HEK293 (cell line): Measurements from ENCODE around the gene MARVELD1.
A peak's percentile ranks its signal among the peaks of the same experiment; 100 is the strongest.

Experiments
- HOXA7 ChIP-seq: sonication (generic); formaldehyde crosslinking; IDR thresholded peaks from 2 replicates; pipeline ENCODE4 v1.8.1; 2022; ENCODE audit warnings: missing genetic modification reagents, borderline replicate concordance
- INSM2 ChIP-seq: fragments of 450-650 bp; formaldehyde crosslinking; IDR thresholded peaks from 2 replicates; pipeline ENCODE4 v1.5.1; 2016; ENCODE audit warnings: missing biosample characterization, missing genetic modification characterization
- PRDM10 ChIP-seq: fragments of 450-650 bp; formaldehyde crosslinking; IDR thresholded peaks from 2 replicates; pipeline ENCODE4 v1.5.1; 2016; ENCODE audit warnings: missing biosample characterization, missing genetic modification characterization
- SCRT1 ChIP-seq: fragments of 450-650 bp; formaldehyde crosslinking; IDR thresholded peaks from 2 replicates; pipeline ENCODE4 v1.5.1; 2016; ENCODE audit warnings: missing biosample characterization, missing genetic modification characterization, borderline replicate concordance
- SCRT2 ChIP-seq: fragments of 450-650 bp; formaldehyde crosslinking; IDR thresholded peaks from 2 replicates; pipeline ENCODE4 v1.5.1; 2016; ENCODE audit warnings: missing biosample characterization, missing genetic modification characterization
- TCF7L2 ChIP-seq: IDR thresholded peaks from 2 replicates; pipeline ENCODE4 v1.6.1; 2011; ENCODE audit warnings: low read depth, mild to moderate bottlenecking, inconsistent platforms, low read length, moderate library complexity, borderline replicate concordance
- YY2 ChIP-seq: fragments of 450-650 bp; formaldehyde crosslinking; IDR thresholded peaks from 2 replicates; pipeline ENCODE4 v1.5.1; 2016; ENCODE audit warnings: missing biosample characterization, missing genetic modification characterization
- ZBTB10 ChIP-seq: fragments of 450-650 bp; formaldehyde crosslinking; IDR thresholded peaks from 2 replicates; pipeline ENCODE4 v1.5.1; 2016; ENCODE audit warnings: missing biosample characterization, missing genetic modification characterization
- ZBTB11 ChIP-seq: fragments of 450-650 bp; formaldehyde crosslinking; conservative IDR thresholded peaks from 2 replicates; pipeline ENCODE4 v1.5.1; 2016; ENCODE audit warnings: low read depth, missing biosample characterization, missing genetic modification characterization
- ZBTB17 ChIP-seq: fragments of 450-650 bp; formaldehyde crosslinking; IDR thresholded peaks from 2 replicates; pipeline ENCODE4 v1.5.1; 2016; ENCODE audit warnings: missing biosample characterization, missing genetic modification characterization
- ZBTB48 ChIP-seq: fragments of 450-650 bp; formaldehyde crosslinking; IDR thresholded peaks from 2 replicates; pipeline ENCODE4 v1.5.1; 2016; ENCODE audit warnings: missing biosample characterization, missing genetic modification characterization
- ZBTB49 ChIP-seq: fragments of 450-650 bp; formaldehyde crosslinking; IDR thresholded peaks from 2 replicates; pipeline ENCODE4 v1.5.1; 2016; ENCODE audit warnings: missing biosample characterization, missing genetic modification characterization, low read depth
- ZEB2 ChIP-seq: fragments of 450-650 bp; formaldehyde crosslinking; IDR thresholded peaks from 2 replicates; pipeline ENCODE4 v1.5.1; 2016; ENCODE audit warnings: missing biosample characterization, missing genetic modification characterization
- ZFP3 ChIP-seq: fragments of 450-650 bp; formaldehyde crosslinking; IDR thresholded peaks from 2 replicates; pipeline ENCODE4 v1.5.1; 2016; ENCODE audit warnings: low read depth, missing biosample characterization, missing genetic modification characterization
- ZIC2 ChIP-seq: fragments of 450-650 bp; formaldehyde crosslinking; IDR thresholded peaks from 2 replicates; pipeline ENCODE4 v1.5.1; 2016; ENCODE audit warnings: missing biosample characterization, missing genetic modification characterization
- ZNF121 ChIP-seq: fragments of 450-650 bp; formaldehyde crosslinking; IDR thresholded peaks from 2 replicates; pipeline ENCODE4 v1.5.1; 2016; ENCODE audit warnings: missing biosample characterization, missing genetic modification characterization
- ZNF155 ChIP-seq: fragments of 450-650 bp; formaldehyde crosslinking; IDR thresholded peaks from 2 replicates; pipeline ENCODE4 v1.5.1; 2016; ENCODE audit warnings: missing biosample characterization, missing genetic modification characterization
- ZNF16 ChIP-seq: fragments of 450-650 bp; formaldehyde crosslinking; IDR thresholded peaks from 2 replicates; pipeline ENCODE4 v1.5.1; 2016; ENCODE audit warnings: low read depth, missing biosample characterization, missing genetic modification characterization
- ZNF248 ChIP-seq: fragments of 450-650 bp; formaldehyde crosslinking; IDR thresholded peaks from 2 replicates; pipeline ENCODE4 v1.5.1; 2017; ENCODE audit warnings: missing biosample characterization, missing genetic modification characterization
- ZNF266 ChIP-seq: fragments of 450-650 bp; formaldehyde crosslinking; IDR thresholded peaks from 2 replicates; pipeline ENCODE4 v1.5.1; 2016; ENCODE audit warnings: missing biosample characterization, missing genetic modification characterization, low read depth
- ZNF341 ChIP-seq: fragments of 450-650 bp; formaldehyde crosslinking; IDR thresholded peaks from 2 replicates; pipeline ENCODE4; 2016; ENCODE audit warnings: low read depth, missing biosample characterization, missing genetic modification characterization
- ZNF501 ChIP-seq: fragments of 450-650 bp; formaldehyde crosslinking; IDR thresholded peaks from 2 replicates; pipeline ENCODE4 v1.5.1; 2016; ENCODE audit warnings: missing biosample characterization, missing genetic modification characterization
- ZNF510 ChIP-seq: fragments of 450-650 bp; formaldehyde crosslinking; IDR thresholded peaks from 2 replicates; pipeline ENCODE4 v1.5.1; 2018; ENCODE audit warnings: mild to moderate bottlenecking, missing genetic modification characterization, missing biosample characterization; ENCODE audit not compliant: insufficient replicate concordance
- ZNF600 ChIP-seq: fragments of 450-650 bp; formaldehyde crosslinking; IDR thresholded peaks from 2 replicates; pipeline ENCODE4 v1.5.1; 2016; ENCODE audit warnings: missing biosample characterization, missing genetic modification characterization
- ZNF707 ChIP-seq: fragments of 450-650 bp; formaldehyde crosslinking; IDR thresholded peaks from 2 replicates; pipeline ENCODE4 v1.5.1; 2016; ENCODE audit warnings: missing biosample characterization, missing genetic modification characterization
- ZNF777 ChIP-seq: fragments of 450-650 bp; formaldehyde crosslinking; IDR thresholded peaks from 2 replicates; pipeline ENCODE4 v1.5.1; 2017; ENCODE audit warnings: missing biosample characterization, missing genetic modification characterization, borderline replicate concordance

Gene MARVELD1

GRCh38 chr10:97726636-97727178 is 13.2 kb downstream of the MARVELD1 start (continued):
- no peak for TF ChIP-seq ZBTB49
- no peak for TF ChIP-seq ZNF248 (tag by site-specific recombination)
- no peak for TF ChIP-seq SCRT1 (tag by site-specific recombination)
- TF ChIP-seq TCF7L2, result no peak
- peak; percentile 93 for TF ChIP-seq ZBTB17 (tag by site-specific recombination)
- TF ChIP-seq ZBTB48, result no peak; the same call in 1 of the 2 replicates
- TF ChIP-seq HOXA7 (CRISPR knock-in tag), result no peak
- TF ChIP-seq ZNF266 (tag by site-specific recombination), result no peak
- peak; percentile 64 for TF ChIP-seq YY2 (tag by site-specific recombination)
- TF ChIP-seq ZBTB10, result no peak
- TF ChIP-seq INSM2 (tag by site-specific recombination), result no peak
- TF ChIP-seq ZBTB11 (tag by site-specific recombination), result no peak
- no peak for TF ChIP-seq ZEB2
- no peak for TF ChIP-seq ZNF777 (tag by site-specific recombination)
- no peak for TF ChIP-seq ZNF16 (tag by site-specific recombination)
- peak; percentile 86 for TF ChIP-seq ZIC2 (tag by site-specific recombination)
- TF ChIP-seq SCRT2 (tag by site-specific recombination), result peak; percentile 59; the same call in 1 of the 2 replicates
- TF ChIP-seq ZNF510 (tag by site-specific recombination), result no peak
- TF ChIP-seq ZNF707, result no peak
- no peak for TF ChIP-seq ZFP3 (tag by site-specific recombination)
- TF ChIP-seq PRDM10, result peak; percentile 63
- peak; percentile 38; the same call in 1 of the 2 replicates for TF ChIP-seq ZNF341 (tag by site-specific recombination)
- TF ChIP-seq ZNF501 (tag by site-specific recombination), result no peak
- TF ChIP-seq ZNF600, result 0 out of 2 replicates have a peak, but pooled peaks have one; percentile 31
- TF ChIP-seq ZNF155, result no peak
- TF ChIP-seq ZNF121, result no peak
